Stimulated activated CD8-positive, alpha-beta memory T cell treated with anti-CD3 and anti-CD28 coated beads, Interleukin-15, amount 100 ng/mL, for 4 hours (primary cell): ENCODE measurements around the gene TSSC4.

ENCODE experiments used
- DNase-seq, 2 donors: peaks; one replicate each; pipeline ENCODE4 v3.0.0-alpha.2; 2020; ENCODE audit warnings: low read depth in 2 of 2

The TSSC4 gene

DNA sequence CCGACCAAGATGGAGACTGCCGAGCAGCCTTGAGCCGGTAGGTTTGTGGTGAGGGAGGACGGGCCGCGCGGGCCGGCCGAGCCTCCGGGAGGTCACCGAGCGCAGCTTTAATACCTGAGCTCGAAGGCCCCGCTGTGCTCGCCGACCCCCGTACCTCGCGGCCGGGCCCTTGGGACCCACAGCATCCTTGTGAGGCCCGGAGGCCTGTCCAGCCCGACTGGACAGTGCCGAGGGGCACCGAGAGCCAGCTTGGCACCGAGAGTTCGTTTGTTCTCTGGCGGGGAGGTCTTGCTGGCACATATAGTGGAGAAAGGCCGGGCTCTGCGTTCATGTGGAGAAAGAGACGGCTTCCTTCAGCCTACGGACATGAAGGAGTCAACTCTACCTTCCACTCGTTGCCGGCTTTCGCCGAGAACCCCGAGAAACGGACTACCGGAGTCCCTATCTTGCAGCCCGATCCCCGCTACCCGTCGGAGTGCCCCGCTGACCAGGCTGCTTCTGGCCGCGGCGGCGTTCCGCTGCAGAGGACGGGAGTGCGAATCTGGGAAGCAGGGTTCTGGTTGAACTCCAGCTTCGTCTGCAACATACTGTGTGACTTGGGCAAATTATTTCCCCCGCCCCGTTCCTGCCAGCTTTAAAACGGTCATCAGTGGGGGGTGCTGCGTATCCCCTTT, 349 bp downstream of the TSSC4 start:
- DNase-seq = no peak

- no peak for DNase-seq
These were observed 960 bp downstream of the TSSC4 start for GRCh38 chr11:2401436-2401984.

- no peak for DNase-seq
These were observed 1.6 kb downstream of the TSSC4 start for GRCh38 chr11:2402106-2402505.

- DNase-seq = no peak
These were observed 2.5 kb downstream of the TSSC4 start for GRCh38 chr11:2402890-2403645.

- no peak for DNase-seq
These were observed 4.2 kb downstream of the TSSC4 start for GRCh38 chr11:2404735-2405196.

GRCh38 chr11:2406451-2406850, 5.9 kb downstream of the TSSC4 start:
- no peak for DNase-seq

- DNase-seq = no peak
These were observed 6.4 kb downstream of the TSSC4 start for GRCh38 chr11:2406878-2407410.

GRCh38 chr11:2408671-2409070, 8.1 kb downstream of the TSSC4 start:
- DNase-seq = no peak

DNA sequence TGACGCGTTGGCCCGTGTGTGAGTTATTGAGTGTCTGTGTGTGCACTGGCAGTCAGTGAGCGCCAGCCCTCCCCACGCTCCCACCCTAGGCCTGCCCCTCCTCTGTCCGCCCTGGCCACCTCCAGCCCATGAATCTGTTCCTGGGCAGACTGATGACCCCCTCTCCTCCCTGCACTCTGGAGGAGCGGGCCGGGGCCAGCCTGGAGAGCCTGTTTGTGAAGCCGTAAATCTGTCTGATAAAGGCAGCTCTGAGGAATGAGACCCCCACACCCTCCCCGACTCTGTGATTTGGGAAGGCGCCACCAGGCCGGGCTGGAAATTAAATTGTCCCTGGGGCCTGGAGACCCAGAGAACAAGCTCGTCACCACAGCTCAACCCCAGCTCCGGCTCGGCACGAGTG, 8.6 kb downstream of the TSSC4 start:
- no peak for DNase-seq

DNA sequence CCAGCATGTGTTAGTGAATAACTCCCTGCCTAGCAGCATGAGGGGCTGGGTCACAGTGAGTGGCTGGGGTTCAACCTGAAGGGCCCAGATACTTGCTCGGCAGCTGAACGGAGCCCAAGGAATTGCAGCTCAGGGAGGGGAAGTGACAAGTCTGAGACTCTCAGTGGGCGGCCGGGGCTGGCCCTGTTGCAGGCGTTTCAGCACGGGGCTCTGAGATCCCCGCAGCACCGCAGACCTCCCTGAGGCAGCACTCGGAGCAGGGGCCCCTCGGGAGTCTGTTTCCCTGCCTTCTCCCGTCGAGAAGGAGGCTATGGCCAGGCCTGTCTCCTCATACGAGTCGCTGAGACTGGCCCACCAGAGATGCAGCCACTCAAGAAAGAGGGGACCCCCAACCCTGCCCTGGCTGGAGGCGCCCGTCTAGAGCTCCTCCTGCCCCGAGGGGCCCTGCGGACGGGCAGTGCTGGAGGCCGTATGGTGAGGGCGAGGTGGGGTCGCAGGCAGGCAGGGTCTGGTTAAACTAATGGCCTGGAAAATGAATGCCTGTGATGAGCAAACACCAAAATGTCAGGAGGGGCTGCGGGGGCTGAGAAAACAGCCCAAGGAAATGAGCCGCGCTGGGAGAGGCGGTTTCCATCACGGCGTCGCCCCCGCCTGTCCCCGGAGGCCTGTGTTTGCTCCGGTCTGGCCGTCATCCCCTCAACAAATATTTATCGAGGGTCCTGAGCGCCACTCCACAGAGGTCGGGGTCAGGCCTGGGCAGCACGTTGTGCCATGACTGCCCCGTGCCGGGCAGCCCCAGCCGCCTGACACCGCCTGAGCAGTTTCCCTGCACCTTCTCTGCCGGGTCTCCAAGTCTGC, 9.3 kb downstream of the TSSC4 start:
- DNase-seq = no peak

DNA sequence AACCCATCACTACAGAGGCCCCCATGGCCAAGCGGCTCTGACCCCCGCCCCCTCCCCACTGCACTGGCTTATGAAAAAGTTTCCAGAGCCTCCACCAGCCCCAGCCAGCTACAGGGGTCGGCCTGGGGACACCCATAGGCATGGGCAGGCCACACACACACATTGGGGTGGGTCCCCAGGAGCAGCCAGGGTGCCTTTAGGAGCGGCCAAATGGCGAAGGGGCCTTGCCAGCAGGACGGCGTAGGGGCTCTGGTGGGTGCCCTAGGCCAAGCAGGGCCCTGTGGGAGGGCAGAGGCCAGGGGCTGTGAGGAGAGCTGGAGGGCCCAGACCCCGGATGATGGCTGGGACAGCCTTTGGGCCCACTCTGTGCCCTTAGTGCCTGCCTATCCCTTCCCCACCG, 10.1 kb downstream of the TSSC4 start:
- no peak for DNase-seq

DNA sequence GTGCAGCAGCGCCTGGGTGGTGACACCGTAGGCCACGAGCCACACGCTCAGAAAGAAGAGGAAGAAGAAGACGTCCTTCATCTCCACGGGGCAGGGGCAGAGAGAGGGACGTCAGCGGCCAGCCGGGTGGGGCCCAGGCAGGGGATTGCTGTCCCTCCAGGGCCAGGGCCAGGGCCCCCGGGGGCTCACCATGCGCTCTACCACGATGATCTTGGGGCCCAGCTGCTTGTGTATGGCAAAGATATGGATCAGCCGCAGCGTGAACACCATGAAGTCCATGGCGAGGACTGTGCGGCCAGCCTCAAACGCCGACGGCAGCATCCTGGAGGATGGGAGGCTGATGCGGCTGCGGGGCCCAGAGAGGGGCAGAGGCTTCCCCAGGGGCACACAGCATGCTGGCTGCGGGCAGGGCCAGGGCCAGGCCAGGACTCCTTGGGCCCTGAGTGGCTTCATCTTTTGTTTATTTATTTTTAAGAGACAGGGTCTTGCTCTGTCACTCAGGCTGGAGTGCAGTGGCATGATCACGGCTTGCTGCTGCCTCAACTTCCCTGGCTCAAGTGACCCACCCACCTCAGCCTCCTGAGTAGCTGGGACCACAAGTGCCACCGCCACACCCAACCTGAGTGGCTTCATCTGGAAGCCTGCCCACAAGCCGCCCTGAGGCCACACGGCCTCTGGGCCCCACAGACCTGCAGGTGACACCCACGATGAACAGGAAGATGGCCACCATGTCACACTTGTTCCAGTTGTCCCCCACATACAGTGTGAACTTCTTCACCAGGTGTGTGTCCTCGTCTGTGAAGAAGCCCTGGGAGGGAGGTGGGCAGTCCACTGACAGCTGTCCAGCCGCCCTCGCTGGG, 11.1 kb downstream of the TSSC4 start:
- no peak for DNase-seq

GRCh38 chr11:2412323-2412722, 11.8 kb downstream of the TSSC4 start:
- no peak for DNase-seq

DNA sequence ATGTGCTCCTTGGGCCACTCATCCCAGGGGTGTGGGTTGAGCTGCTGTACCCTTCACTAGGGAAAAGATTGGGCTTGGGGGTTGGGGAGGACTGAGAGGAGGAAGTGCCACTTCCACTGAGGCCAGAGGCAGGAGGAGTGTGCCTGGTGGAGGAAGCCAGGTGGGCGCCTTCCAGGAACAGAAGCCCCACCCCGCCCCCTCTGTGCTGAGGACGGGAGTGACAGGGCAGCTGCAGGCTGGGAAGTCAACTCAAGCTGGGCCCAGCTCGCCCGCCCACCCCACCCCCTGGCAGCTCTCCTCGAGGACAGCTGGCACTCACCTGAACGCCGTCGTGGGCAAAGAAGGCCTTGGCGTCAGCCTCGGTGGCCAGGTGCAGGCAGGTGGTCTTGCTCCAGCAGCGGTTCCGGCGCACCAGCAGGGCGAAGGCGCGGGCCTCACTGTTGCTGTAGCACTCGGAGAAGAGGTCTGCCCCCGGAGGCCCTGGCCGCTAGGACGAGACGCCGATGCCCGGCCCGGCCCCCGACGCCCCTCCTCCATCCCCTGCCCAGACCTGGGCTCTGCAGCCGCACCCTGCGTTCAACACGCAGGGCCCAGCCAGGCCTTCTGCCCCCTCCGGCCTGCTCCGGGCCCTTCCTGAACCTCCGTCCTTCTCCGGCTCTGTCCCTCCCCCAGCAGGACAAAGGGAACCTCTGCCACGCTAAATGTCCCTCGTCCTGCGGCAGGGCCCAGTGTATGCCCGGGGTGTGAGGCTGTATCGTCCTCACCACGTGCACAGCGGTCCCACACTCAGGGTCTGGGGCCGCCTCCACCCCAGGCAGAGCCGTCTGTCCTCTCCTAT, 13.4 kb downstream of the TSSC4 start:
- DNase-seq = no peak

DNA sequence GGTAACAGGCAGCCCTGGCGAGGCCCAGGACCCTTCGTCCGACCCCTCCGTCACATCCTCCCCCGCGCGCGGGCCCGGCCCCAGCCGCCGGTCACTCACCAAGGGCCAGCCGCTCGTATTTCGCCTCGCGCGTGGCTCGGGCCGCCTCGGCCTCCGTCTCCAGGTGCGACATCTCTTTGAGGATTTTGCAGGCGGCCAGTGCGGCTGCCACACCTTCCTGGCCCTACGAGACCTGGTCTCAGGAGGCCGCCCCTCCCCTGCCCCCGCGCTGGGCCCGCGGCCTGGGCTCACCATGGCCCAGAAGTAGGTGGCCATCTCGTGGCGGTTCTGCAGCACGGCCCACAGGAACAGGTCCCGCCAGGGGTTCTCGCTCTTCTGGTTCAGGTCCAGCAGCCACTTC, 14.1 kb downstream of the TSSC4 start:
- no peak for DNase-seq

DNA sequence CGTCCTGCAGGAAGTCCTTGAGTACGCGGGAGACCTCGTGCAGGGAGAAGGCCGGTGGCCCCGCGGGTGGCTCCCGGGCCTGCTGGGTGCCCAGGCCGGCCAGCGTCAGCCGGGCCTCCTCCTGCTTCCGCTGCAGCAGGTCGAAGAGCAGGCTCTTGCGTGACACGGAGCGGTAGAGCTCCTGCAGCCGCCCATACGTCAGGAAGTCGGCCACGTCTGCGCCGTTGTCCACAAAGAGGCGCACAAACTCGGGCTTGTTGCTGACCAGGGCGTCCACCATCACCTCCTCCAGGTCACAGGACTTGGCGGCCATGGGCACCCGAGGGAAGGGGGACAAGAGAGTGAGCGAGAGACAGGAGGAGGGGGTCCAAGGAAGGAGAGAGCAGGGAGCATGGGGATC, 14.6 kb downstream of the TSSC4 start:
- no peak for DNase-seq

GRCh38 chr11:2415601-2416380, 15.2 kb downstream of the TSSC4 start:
- no peak for DNase-seq

DNA sequence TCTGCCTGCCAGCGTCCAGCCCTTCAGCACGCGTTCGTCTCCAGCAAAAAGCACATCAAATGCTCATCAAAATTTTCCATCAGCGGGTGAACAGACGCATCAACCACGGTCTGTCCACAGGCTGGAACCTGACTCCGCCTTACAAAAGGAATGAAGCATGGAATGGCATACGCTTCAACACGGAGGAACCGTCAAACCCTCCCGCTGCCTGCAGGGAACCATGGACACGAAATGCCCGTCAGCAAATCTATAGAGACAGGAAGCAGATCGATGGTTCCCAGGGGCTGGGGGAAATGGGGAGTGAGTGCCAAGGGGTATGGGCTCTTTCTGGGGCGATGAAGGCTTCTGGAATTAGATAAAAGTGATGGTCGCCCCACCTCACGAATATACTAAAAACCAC, 16.2 kb downstream of the TSSC4 start:
- no peak for DNase-seq
